DND-41 (cell line): ENCODE results near the gene NXPH1.

ENCODE experiments used
- EZH2 ChIP-seq: IDR thresholded peaks from 3 replicates; pipeline ENCODE4 v1.6.1; 2012; ENCODE audit warnings: borderline replicate concordance, low read depth, mild to moderate bottlenecking, moderate library complexity, low read length, inconsistent platforms; ENCODE audit not compliant: severe bottlenecking
- TF ChIP-seq, protein P1 (sequence below): IDR thresholded peaks from 2 replicates; pipeline ENCODE4 v1.5.1; 2012; ENCODE audit warnings: borderline replicate concordance, low read length, moderate library complexity, mild to moderate bottlenecking; ENCODE audit not compliant: poor library complexity, severe bottlenecking; ENCODE audit errors: extremely low read depth

DNA sequence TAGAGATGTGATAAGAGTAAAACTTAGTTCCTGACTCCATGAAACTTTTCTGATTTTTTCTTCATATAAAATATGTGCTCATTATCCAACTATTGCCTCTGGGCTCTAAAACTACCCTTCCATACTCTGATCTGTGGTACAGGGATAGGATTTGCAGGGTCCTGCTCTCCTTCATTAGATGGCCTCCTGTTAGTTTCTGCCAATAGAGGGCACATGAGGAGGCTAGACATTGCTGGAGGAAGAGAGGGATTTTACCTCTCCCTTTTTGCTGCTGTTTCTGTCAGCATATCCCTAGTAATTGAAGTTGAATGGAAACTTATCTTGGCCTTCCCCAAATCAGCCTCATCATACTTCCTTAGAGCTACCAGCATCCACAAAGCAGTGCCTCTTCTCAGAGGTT, 269.4 kb downstream of the NXPH1 start:
- TF ChIP-seq, protein P1, sequence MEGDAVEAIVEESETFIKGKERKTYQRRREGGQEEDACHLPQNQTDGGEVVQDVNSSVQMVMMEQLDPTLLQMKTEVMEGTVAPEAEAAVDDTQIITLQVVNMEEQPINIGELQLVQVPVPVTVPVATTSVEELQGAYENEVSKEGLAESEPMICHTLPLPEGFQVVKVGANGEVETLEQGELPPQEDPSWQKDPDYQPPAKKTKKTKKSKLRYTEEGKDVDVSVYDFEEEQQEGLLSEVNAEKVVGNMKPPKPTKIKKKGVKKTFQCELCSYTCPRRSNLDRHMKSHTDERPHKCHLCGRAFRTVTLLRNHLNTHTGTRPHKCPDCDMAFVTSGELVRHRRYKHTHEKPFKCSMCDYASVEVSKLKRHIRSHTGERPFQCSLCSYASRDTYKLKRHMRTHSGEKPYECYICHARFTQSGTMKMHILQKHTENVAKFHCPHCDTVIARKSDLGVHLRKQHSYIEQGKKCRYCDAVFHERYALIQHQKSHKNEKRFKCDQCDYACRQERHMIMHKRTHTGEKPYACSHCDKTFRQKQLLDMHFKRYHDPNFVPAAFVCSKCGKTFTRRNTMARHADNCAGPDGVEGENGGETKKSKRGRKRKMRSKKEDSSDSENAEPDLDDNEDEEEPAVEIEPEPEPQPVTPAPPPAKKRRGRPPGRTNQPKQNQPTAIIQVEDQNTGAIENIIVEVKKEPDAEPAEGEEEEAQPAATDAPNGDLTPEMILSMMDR, result no peak
- TF ChIP-seq EZH2, result no peak
